ENCODE results near the gene TTC4.

Gene TTC4, protein sequence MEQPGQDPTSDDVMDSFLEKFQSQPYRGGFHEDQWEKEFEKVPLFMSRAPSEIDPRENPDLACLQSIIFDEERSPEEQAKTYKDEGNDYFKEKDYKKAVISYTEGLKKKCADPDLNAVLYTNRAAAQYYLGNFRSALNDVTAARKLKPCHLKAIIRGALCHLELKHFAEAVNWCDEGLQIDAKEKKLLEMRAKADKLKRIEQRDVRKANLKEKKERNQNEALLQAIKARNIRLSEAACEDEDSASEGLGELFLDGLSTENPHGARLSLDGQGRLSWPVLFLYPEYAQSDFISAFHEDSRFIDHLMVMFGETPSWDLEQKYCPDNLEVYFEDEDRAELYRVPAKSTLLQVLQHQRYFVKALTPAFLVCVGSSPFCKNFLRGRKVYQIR

DNA sequence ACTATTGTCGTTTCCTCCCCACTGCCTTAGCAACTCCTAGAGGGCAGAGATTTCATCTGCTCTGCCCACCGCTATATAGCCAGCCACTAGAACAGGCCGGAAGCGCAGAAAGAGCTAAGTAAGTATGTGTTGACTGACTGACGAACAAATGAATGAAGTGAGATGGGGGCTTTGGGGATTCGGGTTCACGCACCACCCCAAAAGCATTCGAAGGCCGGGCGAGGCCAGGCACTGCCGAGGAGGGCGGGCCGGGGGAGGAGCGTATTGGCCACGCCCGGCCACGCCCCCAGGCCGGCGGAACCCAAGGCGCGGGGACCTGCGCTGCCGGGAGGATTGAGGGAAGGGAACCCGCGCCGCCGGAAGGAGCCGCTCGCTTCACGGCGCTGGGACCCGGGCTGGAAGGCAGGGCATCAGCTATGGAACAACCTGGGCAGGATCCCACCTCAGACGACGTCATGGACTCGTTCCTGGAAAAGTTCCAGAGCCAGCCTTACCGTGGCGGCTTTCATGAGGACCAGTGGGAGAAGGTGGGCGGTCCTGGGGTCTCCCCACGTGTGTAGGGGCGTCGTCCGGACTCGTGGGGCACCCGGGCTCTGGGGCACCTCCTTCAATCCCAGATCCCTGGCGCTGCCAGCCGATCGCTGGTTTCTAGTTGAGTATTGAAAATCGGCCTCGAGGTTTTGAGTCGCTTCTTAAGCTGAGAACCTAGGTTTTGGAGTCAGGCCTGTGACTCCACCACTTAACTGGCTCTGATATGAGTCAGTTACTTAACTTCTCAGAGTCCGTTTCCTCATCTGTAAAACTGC lies at the start of gene TTC4:
TSS of gene TTC4 (plus strand) at position 369 of the 806 bp plus-strand sequence. CDS start at position 417, 48 bp downstream.
- DNase-seq: no peak

DNA sequence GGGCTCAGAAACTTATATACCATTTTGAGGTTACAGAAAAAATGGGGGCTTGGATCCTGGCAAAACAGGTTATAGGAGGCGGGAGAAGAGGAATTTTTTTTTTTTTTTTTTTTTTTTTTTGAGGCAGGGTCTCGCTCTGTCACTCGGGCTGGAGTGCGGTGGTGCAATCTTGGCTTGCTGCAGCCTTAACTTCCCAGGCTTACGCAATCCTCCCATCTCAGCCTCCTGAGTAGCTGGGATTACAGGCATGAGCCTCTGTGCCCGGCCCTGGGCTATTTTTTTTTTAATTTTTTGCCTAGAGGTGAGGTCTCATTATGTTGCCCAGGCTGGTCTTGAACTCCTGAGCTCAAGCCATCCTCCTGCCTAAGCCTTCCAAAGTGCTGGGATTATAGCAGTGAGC lies 49.3 kb upstream of the TTC4 start:
- no peak for DNase-seq

DNA sequence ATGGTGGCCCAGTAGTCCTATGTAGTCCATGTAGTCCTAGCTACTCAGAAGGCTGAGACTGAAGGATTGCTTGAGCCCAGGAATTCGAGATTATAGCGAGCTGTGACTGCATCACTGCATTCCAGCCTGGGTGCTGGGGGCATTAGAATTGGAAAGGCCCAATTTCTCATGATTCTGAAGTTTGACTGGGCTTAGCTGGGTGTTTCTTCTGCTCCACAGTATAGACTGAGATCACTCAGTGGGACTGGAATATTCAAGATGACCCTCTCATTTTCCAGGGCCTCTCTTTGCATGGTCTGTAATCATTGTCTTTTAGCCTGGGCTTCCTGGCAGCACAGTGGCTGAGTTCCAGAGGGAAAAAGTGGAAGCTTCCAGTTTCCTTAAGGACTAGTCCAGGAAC lies 47.9 kb upstream of the TTC4 start:
- no peak for DNase-seq

DNA sequence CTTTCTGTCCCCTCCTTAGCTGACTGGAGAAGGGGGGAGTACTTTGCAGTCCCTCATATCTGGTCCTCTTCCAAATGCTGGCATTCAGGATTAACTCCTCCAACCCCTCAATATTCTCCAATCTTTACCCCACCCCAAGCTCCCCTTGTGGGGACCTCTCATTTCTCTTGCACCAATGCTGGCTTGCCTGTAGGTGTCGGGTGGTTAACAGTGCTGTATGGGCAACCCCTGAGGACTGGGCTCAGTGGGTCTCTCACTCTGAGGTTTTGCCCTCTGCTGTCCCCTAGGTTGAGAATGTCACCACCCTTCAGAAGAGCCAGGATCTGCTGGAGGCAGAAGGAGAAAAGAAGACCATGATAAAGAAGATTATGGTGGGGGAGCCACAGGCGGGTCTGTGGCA lies 47.1 kb upstream of the TTC4 start:
- DNase-seq: no peak

DNA sequence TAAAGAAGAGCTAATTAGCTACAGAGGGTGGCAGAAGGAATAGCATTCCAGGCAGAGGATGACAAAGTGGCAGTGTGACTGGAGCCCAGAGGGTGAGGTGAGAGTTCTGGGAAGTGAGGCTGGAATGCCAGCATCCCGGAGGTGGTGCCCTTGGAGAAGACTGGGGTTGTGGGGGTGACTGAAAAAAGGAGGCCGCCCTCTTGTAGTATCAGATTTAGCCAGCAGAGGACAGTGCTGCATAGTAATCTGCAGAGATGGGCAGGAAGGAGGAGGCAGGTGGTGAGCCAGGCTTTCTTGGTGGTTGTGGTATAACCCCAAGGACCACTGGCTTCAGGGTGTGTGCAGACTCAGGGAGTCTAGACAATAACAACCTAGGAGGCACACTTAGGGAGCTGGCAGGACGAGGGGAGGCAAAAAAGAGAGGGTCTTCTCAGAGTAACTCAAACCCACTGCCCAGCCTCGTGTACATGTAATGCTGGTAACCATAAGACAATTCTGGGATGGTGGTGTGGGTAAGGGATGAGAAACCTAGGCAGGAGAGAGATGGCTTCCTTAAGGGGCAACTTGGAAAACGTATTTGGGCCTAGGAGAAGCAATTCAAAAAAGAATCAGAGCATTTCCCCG lies 43.6 kb upstream of the TTC4 start:
- no peak for DNase-seq

DNA sequence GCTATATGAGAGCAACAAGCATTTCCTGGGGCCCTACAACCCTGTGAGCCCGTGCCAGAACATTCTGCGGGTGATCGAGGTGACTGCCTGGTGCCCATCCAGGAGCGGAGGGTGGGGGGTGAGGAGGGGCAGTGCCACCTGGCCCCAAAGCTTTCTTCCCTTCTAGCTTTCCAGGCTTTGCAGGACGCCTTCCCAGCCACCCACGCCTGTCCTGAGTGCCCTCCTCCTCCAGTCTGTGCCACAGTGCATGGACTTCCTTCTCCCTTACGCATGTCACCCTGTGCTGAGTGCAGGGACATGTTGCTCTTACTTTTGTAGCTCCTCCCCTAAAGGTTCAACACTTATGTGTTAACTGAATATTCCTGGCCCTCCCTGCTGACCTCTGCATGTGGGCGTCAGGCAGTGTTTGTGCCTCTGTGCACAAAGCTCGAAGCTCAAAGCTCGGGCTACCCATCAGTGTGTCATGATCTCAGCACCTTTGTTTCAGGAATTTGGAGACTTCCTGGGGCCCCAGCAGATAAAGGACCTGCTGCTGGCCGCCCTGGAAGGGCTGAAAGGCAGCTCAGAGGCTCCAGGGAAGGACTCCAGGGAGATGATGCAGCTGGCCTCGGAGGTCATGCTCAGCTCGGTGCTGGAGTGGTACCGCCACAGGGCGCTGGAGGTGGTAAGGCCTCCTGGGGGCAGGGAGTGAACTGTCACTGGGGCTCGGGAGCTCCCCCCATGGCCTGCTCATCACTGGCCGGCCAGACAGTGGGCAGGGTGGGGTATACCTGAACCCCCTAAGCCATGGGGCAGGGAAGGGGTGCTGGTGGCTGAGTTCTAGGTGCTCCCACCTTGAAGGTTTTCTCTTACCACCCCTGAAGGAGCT lies 36.7 kb upstream of the TTC4 start:
- no peak for DNase-seq

DNA sequence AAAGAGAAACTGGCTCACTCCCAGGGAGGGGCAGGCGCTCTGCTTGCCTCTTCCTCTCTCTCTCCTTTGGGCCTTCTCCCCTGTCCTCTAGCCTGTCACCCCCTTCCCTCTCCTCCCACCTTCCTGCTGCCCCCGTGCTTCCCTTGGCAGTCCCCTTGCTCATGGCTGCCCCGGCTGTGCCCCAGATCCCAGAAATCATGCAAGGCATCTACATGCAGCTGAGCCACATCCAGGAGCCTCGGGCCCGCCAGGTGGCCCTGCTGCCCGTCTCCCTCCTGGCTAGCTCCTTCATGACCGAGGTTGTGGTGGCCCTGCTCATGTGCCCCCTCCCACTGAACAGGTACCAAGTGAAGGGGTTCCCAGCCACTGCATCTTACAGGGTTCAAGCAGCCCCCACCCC lies 36.0 kb upstream of the TTC4 start:
- no peak for DNase-seq

DNA sequence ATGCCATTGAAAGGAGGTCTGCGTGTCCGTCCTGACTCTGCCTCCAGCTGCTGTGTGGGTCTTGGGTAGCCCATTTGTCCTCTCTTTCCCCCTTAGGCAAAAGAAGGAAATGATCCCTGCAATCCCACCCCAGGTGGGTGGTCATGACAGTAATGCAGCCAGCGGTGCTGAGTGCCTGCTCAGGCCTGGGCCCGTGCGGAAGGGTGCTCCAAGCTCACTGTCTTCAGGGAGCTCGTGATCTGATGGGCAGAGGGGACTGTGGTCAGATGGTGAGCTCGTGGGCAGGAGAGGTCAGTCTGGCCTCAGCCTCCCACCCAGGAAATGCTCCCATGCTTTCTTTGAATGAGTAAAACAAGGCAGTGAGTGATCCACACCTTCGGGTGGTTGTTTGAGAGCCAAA lies 35.3 kb upstream of the TTC4 start:
- no peak for DNase-seq

DNA sequence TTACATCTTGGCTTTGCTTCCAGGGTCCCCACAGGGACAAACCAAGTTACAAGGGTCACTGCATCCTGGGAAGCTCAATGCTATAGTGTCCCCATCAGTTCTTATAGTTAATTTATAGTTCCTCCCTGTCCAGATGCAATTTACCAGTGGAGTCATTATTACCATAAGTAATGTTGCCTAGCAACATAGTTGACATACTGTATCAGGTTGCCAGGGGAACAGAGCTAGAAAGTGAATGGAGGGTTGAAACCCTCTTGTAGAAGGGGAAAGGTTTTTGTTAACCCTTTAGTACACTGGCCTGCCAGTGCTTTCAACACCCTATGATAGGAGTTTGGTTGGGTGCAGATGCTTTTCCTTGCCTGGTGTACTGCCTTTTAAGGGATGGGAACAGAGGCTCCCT lies 34.3 kb upstream of the TTC4 start:
- DNase-seq: no peak

DNA sequence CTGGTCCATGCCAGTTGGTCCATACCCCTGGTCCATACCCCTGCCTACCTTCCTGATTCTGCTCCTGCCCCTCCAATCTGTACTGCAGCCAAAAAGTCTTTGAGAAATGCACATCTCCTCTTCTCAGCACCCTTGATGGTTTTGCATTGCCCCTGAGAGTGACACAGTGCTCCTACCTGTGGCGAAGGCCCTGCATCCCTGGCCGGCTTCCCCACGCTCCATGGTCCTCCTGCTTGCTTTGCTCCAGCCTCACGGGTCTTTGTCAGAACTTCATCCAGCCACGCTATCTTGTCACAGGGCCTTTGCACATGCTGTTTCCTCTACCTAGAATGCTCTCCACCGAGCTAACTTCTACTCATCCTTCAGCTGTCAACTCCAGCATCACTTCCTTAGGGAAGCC lies 32.2 kb upstream of the TTC4 start:
- DNase-seq: no peak

DNA sequence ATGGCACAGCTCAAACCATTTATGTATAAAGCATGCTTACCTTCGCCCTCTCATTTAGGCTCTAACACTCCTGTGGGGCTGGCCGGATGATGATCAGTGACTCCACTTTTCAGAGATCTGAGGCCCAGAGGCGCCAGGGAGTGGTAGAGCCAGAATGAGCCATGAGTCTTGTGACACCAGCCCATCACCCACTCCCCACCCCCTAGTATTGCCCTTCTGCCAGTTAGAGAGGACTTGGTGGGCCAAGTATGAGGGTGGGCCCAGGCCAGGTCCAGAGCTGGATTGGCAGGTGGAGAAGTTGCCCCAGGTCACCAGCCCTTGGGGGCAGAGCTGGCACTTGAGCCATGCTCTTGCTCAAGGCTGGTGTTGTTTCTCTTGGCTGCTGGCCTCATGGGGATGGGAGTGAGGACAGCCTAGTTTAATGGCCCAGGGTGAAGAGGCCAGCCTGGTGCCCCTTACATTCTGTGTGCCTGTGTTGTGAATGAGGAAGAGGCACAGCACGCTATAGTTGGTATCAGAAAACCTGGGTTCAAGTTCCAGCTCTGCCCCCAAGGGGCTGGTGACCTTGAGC lies 30.2 kb upstream of the TTC4 start:
- DNase-seq: no peak

DNA sequence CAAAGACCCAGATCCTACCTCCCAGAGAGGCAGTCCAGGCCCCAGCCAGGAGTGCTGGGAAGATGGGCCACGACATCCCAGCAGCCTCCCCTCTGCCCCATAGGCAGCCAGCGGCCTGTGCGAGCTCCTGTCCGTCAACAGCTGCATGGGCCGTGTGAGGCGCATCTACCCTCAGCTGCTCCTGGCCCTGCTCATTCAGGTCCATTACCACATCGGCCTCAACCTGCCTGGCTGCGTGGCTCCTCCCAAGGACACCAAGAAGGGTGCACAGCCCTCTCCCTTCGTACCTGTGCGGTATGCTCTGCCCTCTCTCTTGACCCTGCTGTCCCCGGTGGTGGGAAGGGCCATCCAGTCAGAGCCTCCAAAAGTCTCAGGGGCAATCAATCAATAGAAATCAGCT lies 29.5 kb upstream of the TTC4 start:
- DNase-seq: no peak

DNA sequence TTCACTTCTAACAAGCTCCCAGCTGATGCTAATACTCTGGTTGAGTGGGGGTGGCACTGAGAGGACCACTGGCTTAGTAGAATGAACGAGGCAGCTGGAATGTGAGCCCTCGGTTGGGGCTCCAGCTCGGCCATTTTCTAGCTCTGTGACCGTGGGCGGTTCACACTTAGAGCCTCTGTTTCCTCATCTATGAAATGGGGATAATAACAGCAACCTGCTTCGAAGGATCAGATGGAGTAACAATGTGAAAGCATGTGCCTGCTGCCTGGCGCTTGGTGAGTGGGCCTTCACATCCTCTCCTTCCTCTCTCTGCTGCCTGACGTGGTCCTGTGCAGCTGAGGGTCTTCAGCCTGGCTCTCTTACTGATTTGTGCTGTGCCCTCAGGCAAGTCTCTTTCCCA lies 20.9 kb upstream of the TTC4 start:
- DNase-seq: no peak

DNA sequence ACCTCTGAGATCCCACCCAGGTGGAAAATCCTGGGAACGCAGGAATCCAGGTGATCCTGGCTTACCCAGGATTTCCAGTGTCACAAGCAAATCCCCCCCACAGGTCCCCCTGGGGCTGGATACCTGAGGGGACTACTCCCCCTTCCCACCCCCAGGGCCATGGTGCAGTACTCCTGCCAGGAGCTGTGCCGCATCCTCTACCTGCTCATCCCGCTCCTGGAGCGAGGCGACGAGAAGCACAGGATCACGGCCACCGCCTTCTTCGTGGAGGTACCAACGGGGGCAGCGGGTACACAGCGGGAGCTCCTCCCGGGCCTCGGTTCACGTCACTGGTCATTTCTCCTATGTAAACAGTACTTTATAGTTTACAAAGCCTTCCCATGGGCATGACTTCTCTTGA lies 20.4 kb upstream of the TTC4 start:
- DNase-seq: no peak

DNA sequence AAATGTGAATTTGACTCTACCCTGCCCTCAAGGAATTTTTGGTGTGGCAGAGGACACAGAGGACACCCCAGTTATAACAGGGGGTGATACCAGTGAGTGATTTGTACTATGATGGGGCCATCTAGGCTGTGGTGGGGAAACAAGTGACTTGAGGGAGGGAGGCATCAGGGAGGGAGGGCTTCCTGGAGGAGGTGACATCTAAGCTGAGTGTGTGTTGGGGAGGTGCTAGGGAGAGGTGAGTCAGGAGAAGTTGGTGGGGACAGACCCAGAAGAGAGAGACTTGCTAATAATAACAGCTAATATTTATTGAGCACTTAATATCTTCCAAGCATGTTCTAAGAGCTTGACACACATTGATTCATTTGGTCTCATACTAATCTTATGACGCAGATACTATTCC lies 19.9 kb upstream of the TTC4 start:
- DNase-seq: no peak

DNA sequence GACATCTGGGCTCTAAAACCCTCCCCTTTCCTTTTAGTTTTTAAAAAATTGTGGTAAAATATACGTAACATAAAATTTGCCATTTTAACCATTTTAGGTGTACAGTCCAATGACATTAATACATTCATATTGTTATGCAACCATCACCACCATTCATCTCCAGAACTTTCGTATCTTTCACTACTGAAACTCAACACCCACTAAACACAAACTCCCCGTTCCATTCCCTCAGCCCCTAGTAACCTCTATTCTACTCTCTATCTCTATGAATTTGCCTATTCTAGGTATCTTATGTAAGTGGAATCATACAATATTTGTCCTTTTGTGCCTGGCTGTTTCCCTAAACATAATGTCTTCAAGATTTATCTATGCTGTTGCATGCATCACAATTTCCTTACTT lies 19.4 kb upstream of the TTC4 start:
- DNase-seq: no peak

DNA sequence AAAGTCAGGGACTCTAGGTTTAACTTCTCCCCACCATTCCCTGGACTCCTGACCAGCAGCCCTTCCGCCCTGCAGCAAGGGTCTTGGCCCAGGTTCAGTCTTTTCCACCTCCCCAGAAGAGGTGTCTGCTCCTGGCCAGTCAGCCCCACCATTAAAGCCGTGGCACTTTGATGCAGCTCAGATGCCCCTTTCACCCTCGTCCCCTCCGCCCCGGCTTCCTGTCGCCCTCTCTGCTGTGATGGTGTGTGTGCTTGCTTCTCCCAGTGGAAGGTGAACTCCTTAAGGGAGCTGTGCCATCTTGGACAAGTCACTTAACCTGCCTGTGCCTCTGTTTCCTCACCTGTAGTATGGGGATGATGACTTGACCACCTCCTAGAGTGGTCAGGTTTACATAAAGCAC lies 17.8 kb upstream of the TTC4 start:
- DNase-seq: no peak

DNA sequence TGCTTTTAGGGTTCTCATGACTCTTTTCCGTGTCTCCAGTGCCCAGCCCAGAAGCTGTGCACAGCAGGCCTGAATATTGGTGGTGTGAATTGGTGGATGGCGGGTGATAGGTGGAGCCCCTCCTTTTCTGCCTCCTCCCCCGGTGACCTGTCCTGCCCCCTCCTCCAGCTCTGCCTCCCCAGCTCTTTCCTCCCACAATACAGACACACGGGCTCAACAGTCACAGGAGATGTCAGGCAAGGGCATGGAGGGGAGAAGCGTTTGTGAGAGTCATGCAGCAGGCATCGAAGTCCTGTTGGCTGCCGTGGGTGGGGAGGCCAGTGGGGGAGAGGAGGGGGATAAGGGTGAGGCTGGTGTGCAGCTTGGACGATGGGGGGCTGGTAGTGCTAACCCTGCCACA lies 17.3 kb upstream of the TTC4 start:
- no peak for DNase-seq

DNA sequence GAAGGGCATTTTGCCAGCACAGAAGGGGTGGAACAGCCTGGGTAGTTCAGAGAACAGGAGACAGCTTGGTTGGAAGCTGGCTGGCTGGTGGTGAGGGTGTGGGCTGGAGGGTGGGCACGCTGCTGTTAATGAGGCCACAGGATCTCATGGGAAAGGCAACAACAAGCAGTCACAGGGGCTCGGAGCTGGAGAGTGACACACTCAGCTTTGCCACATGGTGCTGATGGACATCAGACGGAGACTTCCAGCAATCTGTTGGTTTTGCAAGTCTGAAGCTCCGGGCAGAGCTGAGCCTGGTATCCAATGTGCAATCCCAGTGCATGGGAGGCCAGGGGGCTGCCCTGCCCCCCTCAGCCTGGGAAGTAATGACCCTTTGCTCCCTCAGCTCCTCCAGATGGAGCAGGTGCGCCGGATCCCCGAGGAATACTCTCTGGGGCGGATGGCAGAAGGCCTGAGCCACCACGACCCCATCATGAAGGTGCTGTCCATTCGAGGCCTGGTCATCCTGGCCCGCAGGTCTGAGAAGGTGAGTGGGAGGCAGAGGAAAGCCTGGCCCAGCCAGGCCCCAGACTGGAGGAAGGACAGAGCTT lies 15.6 kb upstream of the TTC4 start:
- no peak for DNase-seq

DNA sequence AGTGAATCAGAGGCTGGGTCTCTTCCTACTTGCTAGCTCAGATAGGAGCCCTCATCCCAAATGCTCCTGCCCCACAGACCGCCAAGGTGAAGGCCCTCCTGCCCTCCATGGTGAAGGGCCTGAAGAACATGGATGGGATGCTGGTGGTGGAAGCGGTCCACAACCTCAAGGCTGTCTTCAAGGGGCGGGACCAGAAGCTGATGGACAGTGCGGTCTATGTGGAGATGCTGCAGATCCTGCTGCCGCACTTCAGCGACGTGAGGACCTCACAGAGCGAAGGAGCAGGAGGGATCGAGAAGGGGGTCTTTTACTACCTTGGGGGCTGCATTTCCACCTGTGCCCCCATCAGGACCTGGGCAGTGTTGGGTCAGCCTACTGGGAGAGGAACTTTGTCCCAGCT lies 14.6 kb upstream of the TTC4 start:
- DNase-seq: no peak

DNA sequence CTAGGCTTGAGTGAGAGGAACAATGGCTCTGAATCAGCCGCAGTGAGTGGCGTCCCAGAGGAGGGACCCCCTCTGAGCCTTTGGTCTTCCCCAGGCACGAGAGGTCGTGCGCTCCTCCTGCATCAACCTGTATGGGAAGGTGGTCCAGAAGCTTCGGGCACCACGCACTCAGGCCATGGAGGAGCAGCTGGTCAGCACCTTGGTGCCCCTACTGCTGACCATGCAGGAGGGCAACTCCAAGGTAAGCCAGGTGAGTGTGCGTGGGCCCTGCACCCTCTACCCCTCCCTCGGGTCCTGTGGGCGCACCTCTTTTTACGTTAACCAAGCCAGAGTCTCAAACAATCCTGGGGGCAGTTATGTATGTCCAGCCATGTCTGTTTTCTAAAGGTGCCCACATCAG lies 13.7 kb upstream of the TTC4 start:
- DNase-seq: no peak

DNA sequence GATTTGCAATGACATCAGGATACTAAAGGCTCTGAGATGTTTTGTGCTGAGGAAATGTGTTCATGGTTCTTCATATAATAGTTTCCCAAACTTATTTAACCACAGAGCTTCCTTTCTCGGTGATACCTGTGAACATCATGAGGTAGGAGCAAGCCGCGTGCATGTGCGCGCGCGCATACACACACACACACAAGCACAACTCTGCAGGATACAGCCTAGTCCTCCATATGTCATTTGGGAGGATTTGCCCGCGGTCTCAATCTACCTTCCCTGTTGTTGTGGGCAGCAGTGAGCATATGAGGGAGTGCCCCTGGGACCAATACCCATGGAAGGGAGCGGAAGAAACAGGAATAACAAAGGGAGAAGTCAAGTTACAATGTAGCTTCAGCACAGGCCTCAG lies 12.2 kb upstream of the TTC4 start:
- no peak for DNase-seq

Data from cortex of kidney (tissue), 1 donor.